Kidney capillary endothelial cell (primary cell): ENCODE results near the gene CEP72.
A peak's percentile ranks its signal among the peaks of the same experiment; 100 is the strongest.
"Not testable (repeated sequence)": the region's sequence is repeated elsewhere in the genome, so short reads cannot be mapped to it uniquely, and the experiment has no call there.

ENCODE experiments used
- DNase-seq: peaks from one replicate; pipeline ENCODE4 v3.0.0-alpha.2; 2018; ENCODE audit warnings: low spot score

Gene CEP72

GRCh38 chr5:611731-612486, at the start of gene CEP72:
TSS of gene CEP72 (plus strand) at chr5:612340. CDS start at chr5:612362, 22 bp downstream.
- DNase-seq, result peak; percentile 76

GRCh38 chr5:565782-566440, 46.2 kb upstream of the CEP72 start:
- DNase-seq, result no peak

- no peak for DNase-seq
Observed at GRCh38 chr5:566636-567309, 45.4 kb upstream of the CEP72 start.

GRCh38 chr5:567664-568060, 44.5 kb upstream of the CEP72 start:
- DNase-seq, result no peak

- DNase-seq, result no peak
Observed at GRCh38 chr5:568061-568781, 43.9 kb upstream of the CEP72 start.

- DNase-seq, result no peak
Observed at GRCh38 chr5:568809-569208, 43.3 kb upstream of the CEP72 start.

GRCh38 chr5:569358-569867, 42.7 kb upstream of the CEP72 start:
- no peak for DNase-seq

GRCh38 chr5:569868-570361, 42.2 kb upstream of the CEP72 start:
- DNase-seq, result no peak

- no peak for DNase-seq
Observed at GRCh38 chr5:570446-570845, 41.7 kb upstream of the CEP72 start.

- no peak for DNase-seq
Observed at GRCh38 chr5:570886-571285, 41.3 kb upstream of the CEP72 start.

GRCh38 chr5:571791-572190, 40.3 kb upstream of the CEP72 start:
- DNase-seq, result no peak

GRCh38 chr5:572398-573019, 39.6 kb upstream of the CEP72 start:
- no peak for DNase-seq

- no peak for DNase-seq
Observed at GRCh38 chr5:573206-573605, 38.9 kb upstream of the CEP72 start.

GRCh38 chr5:573976-574375, 38.2 kb upstream of the CEP72 start:
- no peak for DNase-seq

- DNase-seq, result no peak
Observed at GRCh38 chr5:574906-575305, 37.2 kb upstream of the CEP72 start.

GRCh38 chr5:575636-576035, 36.5 kb upstream of the CEP72 start:
- no peak for DNase-seq

- DNase-seq, result not testable (repeated sequence)
Observed at GRCh38 chr5:577214-577613, 34.9 kb upstream of the CEP72 start.

GRCh38 chr5:577800-578199, 34.3 kb upstream of the CEP72 start:
- DNase-seq, result no peak

- DNase-seq, result no peak
Observed at GRCh38 chr5:579211-579610, 32.9 kb upstream of the CEP72 start.

- DNase-seq, result no peak
Observed at GRCh38 chr5:579746-580366, 32.3 kb upstream of the CEP72 start.

- DNase-seq, result no peak
Observed at GRCh38 chr5:580436-580835, 31.7 kb upstream of the CEP72 start.
